Hepatocyte (in vitro differentiated cells): ENCODE measurements around the gene KCNJ3. TPM values are rescaled to one million over a fixed set of nuclear protein-coding genes. Genes with fewer than 3 reads are reported as not detected.

Experiments used
- DNase-seq: peaks from one replicate; pipeline ENCODE4 v3.0.0-alpha.2; 2016; ENCODE audit warnings: low spot score
- H2AFZ ChIP-seq: fragments of 200-600 bp; sonication (generic); 2 replicates; pipeline ENCODE4 v1.6.0; 2016; ENCODE audit warnings: antibody characterized with exemption, mild to moderate bottlenecking
- H3K27ac ChIP-seq: fragments of 200-600 bp; sonication (generic); 2 replicates; pipeline ENCODE4 v1.5.1; 2016; ENCODE audit warnings: mild to moderate bottlenecking
- H3K27me3 ChIP-seq: fragments of 200-600 bp; sonication (generic); 2 replicates; pipeline ENCODE4 v1.6.1; 2016
- H3K36me3 ChIP-seq: fragments of 200-600 bp; sonication (generic); replicated peaks from 2 replicates; pipeline ENCODE4 v1.5.1; 2016; ENCODE audit warnings: low read depth; ENCODE audit not compliant: insufficient read depth
- H3K4me1 ChIP-seq: fragments of 200-600 bp; sonication (generic); 2 replicates; pipeline ENCODE4 v1.5.1; 2016; ENCODE audit warnings: mild to moderate bottlenecking, moderate library complexity; ENCODE audit not compliant: insufficient read depth
- H3K4me2 ChIP-seq: fragments of 200-600 bp; sonication (generic); 2 replicates; pipeline ENCODE4 v1.6.0; 2016
- H3K4me3 ChIP-seq: fragments of 200-600 bp; sonication (generic); 2 replicates; pipeline ENCODE4 v1.5.1; 2016; ENCODE audit warnings: mild to moderate bottlenecking
- H3K79me2 ChIP-seq: fragments of 200-600 bp; sonication (generic); 2 replicates; pipeline ENCODE4 v1.6.0; 2017; ENCODE audit warnings: mild to moderate bottlenecking
- H3K9me2 ChIP-seq: fragments of 200-600 bp; sonication (generic); replicated peaks from 2 replicates; pipeline ENCODE4 v1.6.0; 2017; ENCODE audit warnings: mild to moderate bottlenecking; ENCODE audit not compliant: insufficient read depth
- H3K9me3 ChIP-seq: fragments of 200-600 bp; sonication (generic); 2 replicates; pipeline ENCODE4 v1.5.1; 2016; ENCODE audit warnings: low read depth, mild to moderate bottlenecking
- H4K20me1 ChIP-seq: fragments of 200-600 bp; sonication (generic); 2 replicates; pipeline ENCODE4 v1.6.0; 2016; ENCODE audit warnings: mild to moderate bottlenecking; ENCODE audit not compliant: insufficient read depth, poor library complexity, severe bottlenecking
- EZH2 ChIP-seq: fragments of 200-600 bp; sonication (generic); IDR thresholded peaks from 2 replicates; pipeline ENCODE4 v1.6.1; 2016; ENCODE audit warnings: antibody characterized with exemption, mild to moderate bottlenecking, borderline replicate concordance
- EZH2phosphoT487 ChIP-seq: fragments of 200-600 bp; sonication (generic); IDR thresholded peaks from one replicate; pipeline ENCODE4 v1.6.1; 2018; ENCODE audit warnings: antibody characterized with exemption, mild to moderate bottlenecking, low read depth, moderate library complexity; ENCODE audit not compliant: unreplicated experiment, severe bottlenecking
- WGBS: methylation state at CpG from one replicate; pipeline ENCODE4 v1.1.6; 2016; ENCODE audit warnings: low lambda C conversion rate; ENCODE audit errors: missing lambda C conversion rate; 5-methylcytosine and 5-hydroxymethylcytosine counted together
- polyA plus RNA-seq: library from polyadenylated mRNA; unstranded; fragments of >200 nt; fragmentation: Nextera tagmentation; extraction: Ambion mirVana; gene quantifications from 2 replicates; pipeline ENCODE4 v1.2.1, GENCODE V29; 2016
- total RNA-seq: library from RNA; depleted of rRNA; stranded (reverse); fragments of >200 nt; gene quantifications from 2 replicates; pipeline ENCODE4 v1.2.3, GENCODE V29; 2014
- TF ChIP-seq, protein P1 (sequence below): fragments of 200-600 bp; sonication (generic); IDR thresholded peaks from 2 replicates; pipeline ENCODE4 v1.5.1; 2016; ENCODE audit warnings: antibody characterized with exemption, mild to moderate bottlenecking; ENCODE audit not compliant: poor library complexity

The KCNJ3 gene
- total and polyA plus RNA-seq, 2 experiments from 2014 or later: 0.04 to 3.0 TPM

DNA sequence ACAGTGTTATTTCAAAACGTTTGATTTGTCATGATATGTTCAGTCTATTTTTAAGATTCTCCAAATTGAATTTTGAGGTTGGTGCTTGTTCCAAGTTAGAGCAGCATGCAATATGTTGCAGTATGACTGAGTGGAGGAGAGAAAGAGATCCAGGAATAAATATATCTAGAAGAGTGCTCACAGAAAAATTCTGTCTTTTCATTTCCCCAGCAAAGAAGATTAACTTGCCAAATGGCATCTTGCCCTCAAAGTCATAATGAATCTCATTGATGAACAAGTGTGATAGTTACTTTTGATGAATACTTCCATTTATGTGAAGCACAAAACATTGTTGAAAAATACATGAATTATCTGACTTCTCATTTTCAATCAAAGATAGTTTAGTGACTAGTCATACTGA, 95.9 kb downstream of the KCNJ3 start:
- no peak overlapping the region for H3K4me3 ChIP-seq
- 79% methylated on average over 1 of the region's 1 CpG for WGBS
- no peaks in the 10 kb centered on the region for H3K79me2 ChIP-seq
- H4K20me1 ChIP-seq: no peaks in the 10 kb centered on the region
- H3K27me3 ChIP-seq: no peaks in the 10 kb centered on the region
- no peak overlapping the region for H2AFZ ChIP-seq
- DNase-seq: no peak
- TF ChIP-seq EZH2phosphoT487 (no peak), EZH2 (no peak)
- TF ChIP-seq, protein P1, sequence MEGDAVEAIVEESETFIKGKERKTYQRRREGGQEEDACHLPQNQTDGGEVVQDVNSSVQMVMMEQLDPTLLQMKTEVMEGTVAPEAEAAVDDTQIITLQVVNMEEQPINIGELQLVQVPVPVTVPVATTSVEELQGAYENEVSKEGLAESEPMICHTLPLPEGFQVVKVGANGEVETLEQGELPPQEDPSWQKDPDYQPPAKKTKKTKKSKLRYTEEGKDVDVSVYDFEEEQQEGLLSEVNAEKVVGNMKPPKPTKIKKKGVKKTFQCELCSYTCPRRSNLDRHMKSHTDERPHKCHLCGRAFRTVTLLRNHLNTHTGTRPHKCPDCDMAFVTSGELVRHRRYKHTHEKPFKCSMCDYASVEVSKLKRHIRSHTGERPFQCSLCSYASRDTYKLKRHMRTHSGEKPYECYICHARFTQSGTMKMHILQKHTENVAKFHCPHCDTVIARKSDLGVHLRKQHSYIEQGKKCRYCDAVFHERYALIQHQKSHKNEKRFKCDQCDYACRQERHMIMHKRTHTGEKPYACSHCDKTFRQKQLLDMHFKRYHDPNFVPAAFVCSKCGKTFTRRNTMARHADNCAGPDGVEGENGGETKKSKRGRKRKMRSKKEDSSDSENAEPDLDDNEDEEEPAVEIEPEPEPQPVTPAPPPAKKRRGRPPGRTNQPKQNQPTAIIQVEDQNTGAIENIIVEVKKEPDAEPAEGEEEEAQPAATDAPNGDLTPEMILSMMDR: no peak
- H3K9me3 ChIP-seq: no peaks in the 10 kb centered on the region
- H3K4me2 ChIP-seq: no peak overlapping the region
- no peaks in the 10 kb centered on the region for H3K4me1 ChIP-seq
- H3K36me3 ChIP-seq: no peaks in the 10 kb centered on the region
- no peak overlapping the region for H3K27ac ChIP-seq
- no peaks in the 10 kb centered on the region for H3K9me2 ChIP-seq

DNA sequence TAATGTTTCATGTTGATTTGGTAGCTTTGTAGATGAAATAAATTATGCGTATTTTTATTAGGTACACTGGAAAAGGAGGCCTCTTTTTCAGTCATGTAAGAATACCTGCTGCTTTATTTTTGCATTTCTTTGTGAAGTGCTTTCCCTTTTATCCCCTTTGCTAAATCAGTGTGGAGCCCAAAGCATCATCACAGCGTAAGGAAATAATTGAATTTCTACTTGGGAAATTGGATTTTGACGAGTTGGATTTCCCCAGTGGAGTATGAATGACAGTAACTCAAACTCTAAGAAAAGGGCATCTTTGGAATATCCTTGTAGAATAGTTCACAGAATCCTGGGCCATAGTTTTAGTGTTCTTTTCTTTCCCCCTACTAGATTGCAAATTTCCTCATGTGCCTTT, 97.2 kb downstream of the KCNJ3 start:
- Histone ChIP-seq H3K79me2 (no peaks in the 10 kb centered on the region), H3K4me1 (no peaks in the 10 kb centered on the region), H4K20me1 (no peaks in the 10 kb centered on the region), H3K36me3 (no peaks in the 10 kb centered on the region), H3K9me2 (no peaks in the 10 kb centered on the region), H3K27ac (no peak overlapping the region), H3K4me3 (no peak overlapping the region), H3K27me3 (no peaks in the 10 kb centered on the region), H3K9me3 (no peaks in the 10 kb centered on the region), H2AFZ (no peak overlapping the region), H3K4me2 (no peak overlapping the region)
- no peak for TF ChIP-seq EZH2phosphoT487
- TF ChIP-seq, protein P1: no peak
- no peak for TF ChIP-seq EZH2
- whole genome bisulfite sequencing: 90% methylated on average over 3 of the region's 3 CpGs
- no peak for DNase-seq

DNA sequence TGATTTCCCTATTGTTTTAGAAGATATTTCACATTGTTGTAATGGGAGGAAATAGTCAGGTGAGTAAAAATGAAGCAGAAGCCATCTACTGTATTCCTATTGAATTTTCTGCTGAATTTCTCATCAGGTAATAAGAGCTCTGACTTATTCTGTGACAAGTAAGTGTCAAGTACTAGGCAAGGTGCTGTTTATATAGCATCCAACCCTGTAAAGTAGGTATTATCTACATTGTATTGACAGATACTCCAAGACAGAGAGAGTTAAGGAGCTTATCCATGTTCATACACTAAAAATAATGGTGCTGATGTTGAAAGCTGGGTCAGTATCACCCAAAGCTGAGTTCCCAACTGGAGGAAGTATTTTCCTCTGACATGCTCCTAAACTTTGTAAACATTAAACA, 106.0 kb downstream of the KCNJ3 start:
- Histone ChIP-seq H3K9me3 (no peaks in the 10 kb centered on the region), H3K27ac (no peak overlapping the region), H3K4me2 (no peak overlapping the region), H4K20me1 (no peaks in the 10 kb centered on the region), H2AFZ (no peak overlapping the region), H3K4me1 (no peaks in the 10 kb centered on the region), H3K79me2 (no peaks in the 10 kb centered on the region), H3K27me3 (no peaks in the 10 kb centered on the region), H3K4me3 (no peak overlapping the region), H3K9me2 (no peaks in the 10 kb centered on the region), H3K36me3 (no peaks in the 10 kb centered on the region)
- no peak for DNase-seq
- TF ChIP-seq EZH2phosphoT487 (no peak), EZH2 (no peak)
- TF ChIP-seq, protein P1: no peak

DNA sequence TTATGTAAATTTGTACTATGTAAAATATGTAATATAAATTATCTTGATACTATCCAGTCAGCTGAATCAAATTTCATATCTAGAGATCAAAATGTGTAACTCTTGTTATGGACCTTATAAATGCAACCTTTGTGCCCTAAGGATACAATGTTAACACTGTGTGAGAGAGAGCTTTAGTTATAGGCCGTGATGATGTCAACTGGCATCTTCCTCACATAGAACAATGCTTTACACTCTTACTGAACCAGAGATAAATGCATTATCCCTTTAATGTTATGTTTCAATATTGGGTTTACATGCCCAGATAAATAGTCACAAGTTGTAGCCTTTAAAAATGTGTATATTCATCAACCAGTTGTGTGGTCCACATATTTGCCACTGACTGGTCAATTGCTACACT, 115.1 kb downstream of the KCNJ3 start:
- DNase-seq: no peak
- Histone ChIP-seq H3K9me2 (no peaks in the 10 kb centered on the region), H4K20me1 (no peaks in the 10 kb centered on the region), H3K9me3 (no peaks in the 10 kb centered on the region), H2AFZ (no peak overlapping the region), H3K79me2 (no peaks in the 10 kb centered on the region), H3K4me3 (no peak overlapping the region), H3K27ac (no peak overlapping the region), H3K4me2 (no peak overlapping the region), H3K4me1 (no peaks in the 10 kb centered on the region), H3K27me3 (no peaks in the 10 kb centered on the region), H3K36me3 (no peaks in the 10 kb centered on the region)
- TF ChIP-seq EZH2phosphoT487: no peak
- no peak for TF ChIP-seq EZH2
- WGBS: 85% methylated on average over 1 of the region's 1 CpG
